ENCODE data around the gene ZNF384.
"Not testable (repeated sequence)": the region's sequence is repeated elsewhere in the genome, so short reads cannot be mapped to it uniquely, and the experiment has no call there.

ZNF384 gene

GRCh38 chr12:6688999-6689882 is at the start of gene ZNF384:
Gene ZNF384 (minus strand): TSS chr12:6689375. CDS start chr12:6679520, 9,855 bp downstream.
- in situ Hi-C loops (cut with HindIII; ENCODE audit: low sequenced_read_pairs), result no loop called here

- in situ Hi-C loops (cut with HindIII; ENCODE audit: low sequenced_read_pairs), result no loop called here
Observed at GRCh38 chr12:6736754-6737153, 47.6 kb upstream of the ZNF384 start.

GRCh38 chr12:6735448-6736191 is 46.4 kb upstream of the ZNF384 start:
- in situ Hi-C loops (cut with HindIII; ENCODE audit: low sequenced_read_pairs), result no loop called here

GRCh38 chr12:6734506-6735387 is 45.6 kb upstream of the ZNF384 start:
- in situ Hi-C loops (cut with HindIII; ENCODE audit: low sequenced_read_pairs), result no loop called here

- in situ Hi-C loops (cut with HindIII; ENCODE audit: low sequenced_read_pairs), result no loop called here
Observed at GRCh38 chr12:6730169-6730568, 41.0 kb upstream of the ZNF384 start.

- in situ Hi-C loops (cut with HindIII; ENCODE audit: low sequenced_read_pairs), result no loop called here
Observed at GRCh38 chr12:6729186-6729585, 40.0 kb upstream of the ZNF384 start.

GRCh38 chr12:6725350-6725749 is 36.2 kb upstream of the ZNF384 start:
- in situ Hi-C loops (cut with HindIII; ENCODE audit: low sequenced_read_pairs), result no loop called here

- in situ Hi-C loops (cut with HindIII; ENCODE audit: low sequenced_read_pairs), result no loop called here
Observed at GRCh38 chr12:6724409-6724797, 35.2 kb upstream of the ZNF384 start.

- in situ Hi-C loops (cut with HindIII; ENCODE audit: low sequenced_read_pairs), result no loop called here
Observed at GRCh38 chr12:6723607-6724408, 34.6 kb upstream of the ZNF384 start, which contains the start of gene COPS7A. Gene COPS7A (plus strand): TSS chr12:6724046. CDS start chr12:6724657, 611 bp downstream.

GRCh38 chr12:6722863-6723262 is 33.7 kb upstream of the ZNF384 start:
- in situ Hi-C loops (cut with HindIII; ENCODE audit: low sequenced_read_pairs), result no loop called here

- in situ Hi-C loops (cut with HindIII; ENCODE audit: low sequenced_read_pairs), result no loop called here
Observed at GRCh38 chr12:6716874-6717437, 27.8 kb upstream of the ZNF384 start.

- in situ Hi-C loops (cut with HindIII; ENCODE audit: low sequenced_read_pairs), result not testable (repeated sequence)
Observed at GRCh38 chr12:6716031-6716873, 27.1 kb upstream of the ZNF384 start.

- in situ Hi-C loops (cut with HindIII; ENCODE audit: low sequenced_read_pairs), result no loop called here
Observed at GRCh38 chr12:6708960-6709394, 19.8 kb upstream of the ZNF384 start.

- in situ Hi-C loops (cut with HindIII; ENCODE audit: low sequenced_read_pairs), result not testable (repeated sequence)
Observed at GRCh38 chr12:6708351-6708750, 19.2 kb upstream of the ZNF384 start.

GRCh38 chr12:6703631-6704030 is 14.5 kb upstream of the ZNF384 start:
- in situ Hi-C loops (cut with HindIII; ENCODE audit: low sequenced_read_pairs), result no loop called here

- in situ Hi-C loops (cut with HindIII; ENCODE audit: low sequenced_read_pairs), result no loop called here
Observed at GRCh38 chr12:6701078-6701768, 12.0 kb upstream of the ZNF384 start.

- in situ Hi-C loops (cut with HindIII; ENCODE audit: low sequenced_read_pairs), result no loop called here
Observed at GRCh38 chr12:6700646-6701051, 11.5 kb upstream of the ZNF384 start, which contains the start of gene PIANP. Gene PIANP (minus strand): TSS chr12:6700815. CDS start chr12:6698061, 2,754 bp downstream.
